DOHH2 (cell line): ENCODE data around the gene PDE4D.

Experiments
- H3F3A ChIP-seq: fragments of 200-600 bp; sonication (generic), shearing (Covaris generic); 2 replicates; pipeline ENCODE4 v1.6.0; 2016; ENCODE audit warnings: antibody characterized with exemption, mild to moderate bottlenecking; ENCODE audit not compliant: control insufficient read depth, insufficient read depth
- H3K27ac ChIP-seq: fragments of 200-600 bp; sonication (generic); 2 replicates; pipeline ENCODE4 v1.5.1; 2014; ENCODE audit warnings: low read depth, mild to moderate bottlenecking, low read length, moderate library complexity
- H3K27me3 ChIP-seq: fragments of 200-600 bp; sonication (generic); 2 replicates; pipeline ENCODE4 v1.6.1; 2014; ENCODE audit warnings: mild to moderate bottlenecking, low read length, mixed read lengths; ENCODE audit not compliant: control insufficient read depth
- H3K36me3 ChIP-seq: fragments of 200-600 bp; sonication (generic); 2 replicates; pipeline ENCODE4 v1.6.1; 2014; ENCODE audit warnings: mild to moderate bottlenecking, low read length, moderate library complexity, mixed read lengths; ENCODE audit not compliant: control insufficient read depth
- H3K4me1 ChIP-seq: fragments of 200-600 bp; sonication (generic); 2 replicates; pipeline ENCODE4 v1.6.1; 2014; ENCODE audit warnings: mild to moderate bottlenecking, low read length, mixed read lengths; ENCODE audit not compliant: control insufficient read depth
- H3K4me2 ChIP-seq: fragments of 200-600 bp; sonication (generic); 2 replicates; pipeline ENCODE4 v1.6.0; 2014; ENCODE audit warnings: mild to moderate bottlenecking, low read length, moderate library complexity
- H3K4me3 ChIP-seq: fragments of 200-600 bp; sonication (generic); 2 replicates; pipeline ENCODE4 v1.5.1; 2014; ENCODE audit warnings: mild to moderate bottlenecking, low read length, mixed read lengths
- H3K79me2 ChIP-seq: fragments of 200-600 bp; sonication (generic); 2 replicates; pipeline ENCODE4 v1.6.1; 2014; ENCODE audit warnings: mild to moderate bottlenecking, low read length, mixed read lengths; ENCODE audit not compliant: control insufficient read depth
- H3K9me2 ChIP-seq: fragments of 200-600 bp; sonication (generic); replicated peaks from 2 replicates; pipeline ENCODE4 v1.6.1; 2014; ENCODE audit warnings: mild to moderate bottlenecking, low read length, mixed read lengths; ENCODE audit not compliant: control insufficient read depth
- H3K9me3 ChIP-seq: fragments of 200-600 bp; sonication (generic); 2 replicates; pipeline ENCODE4 v1.6.1; 2014; ENCODE audit warnings: antibody characterized with exemption, low read length, mixed read lengths; ENCODE audit not compliant: control insufficient read depth, insufficient read depth
- H4K20me1 ChIP-seq: fragments of 200-600 bp; sonication (generic); 2 replicates; pipeline ENCODE4 v1.6.0; 2014; ENCODE audit warnings: low read depth, mild to moderate bottlenecking, antibody characterized with exemption, low read length, moderate library complexity; ENCODE audit not compliant: control insufficient read depth, insufficient read depth
- CTCF ChIP-seq: fragments of 200-600 bp; sonication (generic); IDR thresholded peaks from one replicate; pipeline ENCODE4 v1.5.1; 2014; ENCODE audit warnings: antibody characterized with exemption, mild to moderate bottlenecking, low read depth, low read length; ENCODE audit not compliant: poor library complexity, severe bottlenecking
- EZH2phosphoT487 ChIP-seq: fragments of 200-600 bp; sonication (generic); IDR thresholded peaks from 2 replicates; pipeline ENCODE4 v1.6.1; 2017; ENCODE audit warnings: borderline replicate concordance, mild to moderate bottlenecking, antibody characterized with exemption, low read length, moderate library complexity, mixed read lengths

Gene PDE4D

GRCh38 chr5:59190746-59191145 is 702.8 kb downstream of the PDE4D start:
- H3K27ac ChIP-seq, result no peak overlapping the region
- H3K36me3 ChIP-seq, result no peaks in the 10 kb centered on the region
- no peak overlapping the region for H3K4me2 ChIP-seq
- no peak overlapping the region for H3K4me3 ChIP-seq
- H3K4me1 ChIP-seq, result 0 out of 2 replicates have a peak, but pooled peaks cover 3% of the 10 kb centered on the region
- no peaks in the 10 kb centered on the region for H3F3A ChIP-seq
- no peaks in the 10 kb centered on the region for H3K79me2 ChIP-seq
- no peaks in the 10 kb centered on the region for H4K20me1 ChIP-seq
- no peaks in the 10 kb centered on the region for H3K9me3 ChIP-seq
- H3K9me2 ChIP-seq, result no peaks in the 10 kb centered on the region
- TF ChIP-seq CTCF (no peak), EZH2phosphoT487 (no peak)
- peaks cover 3% of the 10 kb centered on the region; the same call in 1 of the 2 replicates for H3K27me3 ChIP-seq

- Histone ChIP-seq H3K4me1 (0 out of 2 replicates have a peak, but pooled peaks cover 3% of the 10 kb centered on the region), H3K27me3 (peaks cover 6% of the 10 kb centered on the region; the same call in 1 of the 2 replicates), H4K20me1 (no peaks in the 10 kb centered on the region), H3K4me3 (no peak overlapping the region), H3K79me2 (no peaks in the 10 kb centered on the region), H3K9me3 (no peaks in the 10 kb centered on the region), H3K9me2 (no peaks in the 10 kb centered on the region), H3K27ac (no peak overlapping the region), H3K4me2 (no peak overlapping the region), H3K36me3 (no peaks in the 10 kb centered on the region), H3F3A (no peaks in the 10 kb centered on the region)
- TF ChIP-seq EZH2phosphoT487 (no peak), CTCF (no peak)
Observed at GRCh38 chr5:59189472-59190244, 703.9 kb downstream of the PDE4D start.

GRCh38 chr5:59188419-59189225 is 704.9 kb downstream of the PDE4D start:
- Histone ChIP-seq H3K27ac (no peak overlapping the region), H3K79me2 (no peaks in the 10 kb centered on the region), H3K36me3 (no peaks in the 10 kb centered on the region), H3K4me2 (peak overlapping the region; percentile 47), H3K27me3 (peaks cover 8% of the 10 kb centered on the region), H3K4me3 (peak overlapping the region; percentile 7; the same call in 1 of the 2 replicates), H3F3A (no peaks in the 10 kb centered on the region), H3K4me1 (0 out of 2 replicates have a peak, but pooled peaks cover 3% of the 10 kb centered on the region), H3K9me3 (no peaks in the 10 kb centered on the region), H3K9me2 (no peaks in the 10 kb centered on the region), H4K20me1 (no peaks in the 10 kb centered on the region)
- TF ChIP-seq EZH2phosphoT487 (no peak), CTCF (peak; percentile 62)
